ENCODE results near the gene INPP5E. TPM values are rescaled to one million over a fixed set of nuclear protein-coding genes. Genes with fewer than 3 reads are reported as not detected.

INPP5E gene
- total RNA-seq, 1 experiment from 2014 or later = 18.2 TPM

- Histone ChIP-seq H3K79me2 (ENCODE audit: low read depth) (0 out of 2 replicates have a peak, but pooled peaks cover 7% of the 10 kb centered on the region), H2AFZ (no peak overlapping the region), H4K20me1 (ENCODE audit: insufficient read depth) (peaks cover 58% of the 10 kb centered on the region), H3K4me2 (no peak overlapping the region), H3K9me2 (ENCODE audit: insufficient read depth) (no peaks in the 10 kb centered on the region), H3K27me3 (ENCODE audit: insufficient read depth, low read depth) (no peaks in the 10 kb centered on the region), H3K4me3 (no peak overlapping the region), H3K9me3 (ENCODE audit: insufficient read depth, low read depth) (no peaks in the 10 kb centered on the region), H3K27ac (no peak overlapping the region), H3K36me3 (ENCODE audit: low read depth) (peaks cover 29% of the 10 kb centered on the region), H3K4me1 (replicated peaks; ENCODE audit: insufficient read depth) (no peaks in the 10 kb centered on the region), H3F3A (ENCODE audit: insufficient read depth, low read depth) (no peaks in the 10 kb centered on the region)
- DNase-seq = no peak
- intact Hi-C loops (cut with micrococcal nuclease; ENCODE audit: unreplicated experiment) = no loop called here
- POLR2A ChIA-PET (ENCODE audit: unreplicated experiment) = no interaction called here
- no peak for TF ChIP-seq CTCF (conservative IDR thresholded peaks at IDR 0.05)
- TF ChIP-seq EZH2 (IDR thresholded peaks at IDR 0.05; ENCODE audit: low read depth) = no peak
- BruUV-seq (replicated peaks) = no TSS peak
- CTCF ChIA-PET = no interaction called here
Measured at GRCh38 chr9:136465500-136466154, 26.0 kb upstream of the INPP5E start.

GRCh38 chr9:136464241-136464640 is 24.6 kb upstream of the INPP5E start:
- Histone ChIP-seq H3K79me2 (ENCODE audit: low read depth) (no peaks in the 10 kb centered on the region), H3K4me2 (no peak overlapping the region)
- DNase-seq = no peak

GRCh38 chr9:136463578-136463977 is 23.9 kb upstream of the INPP5E start:
- Histone ChIP-seq H3K27me3 (ENCODE audit: insufficient read depth, low read depth) (no peaks in the 10 kb centered on the region), H3K4me3 (no peak overlapping the region), H3K9me3 (ENCODE audit: insufficient read depth, low read depth) (no peaks in the 10 kb centered on the region), H3K4me1 (replicated peaks; ENCODE audit: insufficient read depth) (no peaks in the 10 kb centered on the region), H3K27ac (no peak overlapping the region), H3K79me2 (ENCODE audit: low read depth) (no peaks in the 10 kb centered on the region), H2AFZ (no peak overlapping the region), H4K20me1 (ENCODE audit: insufficient read depth) (peaks cover 42% of the 10 kb centered on the region), H3K36me3 (ENCODE audit: low read depth) (peaks cover 37% of the 10 kb centered on the region), H3F3A (ENCODE audit: insufficient read depth, low read depth) (peaks cover 14% of the 10 kb centered on the region), H3K4me2 (no peak overlapping the region), H3K9me2 (ENCODE audit: insufficient read depth) (no peaks in the 10 kb centered on the region)
- intact Hi-C loops (cut with micrococcal nuclease; ENCODE audit: unreplicated experiment) = no loop called here
- no peak for TF ChIP-seq CTCF (conservative IDR thresholded peaks at IDR 0.05)
- no peak for TF ChIP-seq EZH2 (IDR thresholded peaks at IDR 0.05; ENCODE audit: low read depth)
- CTCF ChIA-PET = no interaction called here
- BruUV-seq (replicated peaks) = no TSS peak
- DNase-seq = no peak
- POLR2A ChIA-PET (ENCODE audit: unreplicated experiment) = no interaction called here

More at GRCh38 chr9:136464241-136464640, 24.6 kb upstream of the INPP5E start:
- no TSS peak for BruUV-seq (replicated peaks)
- H3K36me3 ChIP-seq (ENCODE audit: low read depth) = peaks cover 30% of the 10 kb centered on the region
- POLR2A ChIA-PET (ENCODE audit: unreplicated experiment) = no interaction called here
- H3K27me3 ChIP-seq (ENCODE audit: insufficient read depth, low read depth) = no peaks in the 10 kb centered on the region
- CTCF ChIA-PET = no interaction called here
- no peak overlapping the region for H3K4me3 ChIP-seq
- no peaks in the 10 kb centered on the region for H3K9me3 ChIP-seq (ENCODE audit: insufficient read depth, low read depth)
- no peaks in the 10 kb centered on the region for H3K4me1 ChIP-seq (replicated peaks; ENCODE audit: insufficient read depth)
- H3K27ac ChIP-seq = no peak overlapping the region
- peaks cover 45% of the 10 kb centered on the region for H4K20me1 ChIP-seq (ENCODE audit: insufficient read depth)
- intact Hi-C loops (cut with micrococcal nuclease; ENCODE audit: unreplicated experiment) = no loop called here
- H3K9me2 ChIP-seq (ENCODE audit: insufficient read depth) = no peaks in the 10 kb centered on the region
- no peak for TF ChIP-seq EZH2 (IDR thresholded peaks at IDR 0.05; ENCODE audit: low read depth)
- TF ChIP-seq CTCF (conservative IDR thresholded peaks at IDR 0.05) = no peak
- H3F3A ChIP-seq (ENCODE audit: insufficient read depth, low read depth) = peaks cover 8% of the 10 kb centered on the region
- H2AFZ ChIP-seq = no peak overlapping the region

All from PC-9 (cell line).